ENCODE results near the gene ADAM11.

ADAM11 gene

DNA sequence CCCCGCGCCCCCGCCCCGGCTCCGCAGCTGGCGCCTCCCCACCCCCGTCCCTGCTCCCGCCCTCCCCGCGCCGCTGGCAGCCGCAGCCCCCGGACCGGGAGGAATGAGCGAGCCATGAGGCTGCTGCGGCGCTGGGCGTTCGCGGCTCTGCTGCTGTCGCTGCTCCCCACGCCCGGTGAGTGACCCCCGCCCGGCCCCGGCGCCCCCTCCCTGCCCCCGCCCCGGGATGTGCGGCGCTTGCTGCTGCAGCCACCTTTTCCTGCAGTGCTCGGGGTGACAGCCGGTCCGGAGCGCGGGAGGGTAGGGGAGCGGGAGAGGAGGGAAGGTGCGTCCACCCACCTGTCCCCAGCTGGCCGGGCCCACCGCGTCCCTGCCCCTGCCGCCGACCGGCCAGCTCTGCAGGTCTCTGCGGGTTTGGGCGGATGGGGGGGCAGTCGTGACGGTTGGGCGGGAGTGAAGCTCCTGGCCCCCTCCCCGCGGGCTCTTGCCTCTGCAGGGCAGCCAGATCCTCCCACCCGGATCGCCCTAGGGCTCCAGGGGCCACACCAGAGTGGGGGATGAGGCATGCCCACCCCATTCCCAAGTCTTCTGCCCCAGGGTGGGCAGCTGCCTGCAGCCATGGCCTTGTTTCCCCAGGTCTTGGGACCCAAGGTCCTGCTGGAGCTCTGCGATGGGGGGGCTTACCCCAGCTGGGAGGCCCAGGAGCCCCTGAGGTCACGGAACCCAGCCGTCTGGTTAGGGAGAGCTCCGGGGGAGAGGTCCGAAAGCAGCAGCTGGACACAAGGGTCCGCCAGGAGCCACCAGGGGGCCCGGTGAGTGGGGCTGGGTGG, 513 bp downstream of the ADAM11 start:
- no peak for DNase-seq

DNA sequence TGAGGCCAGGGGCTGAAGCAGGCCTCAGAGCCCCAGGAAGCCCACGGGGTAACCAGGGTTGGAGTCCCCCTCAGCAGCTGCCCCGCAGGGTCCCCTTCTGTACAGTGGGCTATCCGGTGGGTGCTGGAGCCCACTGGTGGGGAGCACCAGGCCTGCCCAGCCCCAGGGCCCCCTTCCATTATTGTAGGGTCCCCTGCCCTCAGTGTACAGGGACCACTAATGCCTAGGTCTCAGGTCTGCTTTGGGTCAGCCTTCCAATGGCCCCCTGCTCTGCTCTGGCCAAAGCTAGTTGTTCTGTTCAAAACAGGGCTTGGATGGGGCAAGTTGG, 1.1 kb downstream of the ADAM11 start:
- DNase-seq, result no peak

DNA sequence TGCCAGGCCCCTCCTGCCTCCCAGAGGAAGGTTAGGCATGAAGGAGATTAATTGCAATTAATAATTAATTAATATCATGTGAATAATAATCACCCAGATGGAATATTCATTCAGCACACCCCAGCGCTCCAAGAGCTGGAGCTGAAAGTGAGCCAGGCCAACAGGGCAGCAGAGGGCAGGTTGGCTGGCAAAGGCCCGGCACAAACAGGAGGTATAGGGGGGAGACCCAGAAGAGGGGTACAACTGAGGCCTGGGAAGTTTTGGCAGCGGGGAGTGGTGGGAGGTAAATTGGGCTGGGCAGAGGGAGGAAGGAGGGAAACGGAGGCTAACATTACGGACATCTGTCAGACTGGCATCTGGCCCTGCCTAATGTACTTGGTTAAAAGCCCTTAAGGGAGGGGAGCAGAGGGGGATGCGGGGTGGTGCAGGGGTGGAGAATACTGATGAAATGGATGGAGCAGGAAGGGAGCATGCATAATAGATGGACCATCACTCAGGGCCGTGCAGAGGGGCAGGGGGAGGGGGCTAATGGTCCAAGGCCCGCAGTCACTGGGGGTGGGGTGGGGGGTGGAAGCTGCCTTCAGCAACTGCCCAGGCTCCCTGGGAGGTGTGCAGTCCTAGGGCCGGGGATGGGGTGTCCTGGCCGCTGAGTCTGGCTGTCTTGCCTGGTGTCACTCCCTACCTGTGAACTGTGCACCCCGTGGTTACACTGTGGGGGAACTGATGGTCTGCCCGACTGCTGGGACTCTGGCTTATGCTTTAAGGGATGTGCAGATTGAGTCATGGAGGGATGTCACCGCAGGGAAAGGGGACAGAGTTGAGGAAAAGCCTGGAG, 1.9 kb downstream of the ADAM11 start:
- DNase-seq, result no peak

DNA sequence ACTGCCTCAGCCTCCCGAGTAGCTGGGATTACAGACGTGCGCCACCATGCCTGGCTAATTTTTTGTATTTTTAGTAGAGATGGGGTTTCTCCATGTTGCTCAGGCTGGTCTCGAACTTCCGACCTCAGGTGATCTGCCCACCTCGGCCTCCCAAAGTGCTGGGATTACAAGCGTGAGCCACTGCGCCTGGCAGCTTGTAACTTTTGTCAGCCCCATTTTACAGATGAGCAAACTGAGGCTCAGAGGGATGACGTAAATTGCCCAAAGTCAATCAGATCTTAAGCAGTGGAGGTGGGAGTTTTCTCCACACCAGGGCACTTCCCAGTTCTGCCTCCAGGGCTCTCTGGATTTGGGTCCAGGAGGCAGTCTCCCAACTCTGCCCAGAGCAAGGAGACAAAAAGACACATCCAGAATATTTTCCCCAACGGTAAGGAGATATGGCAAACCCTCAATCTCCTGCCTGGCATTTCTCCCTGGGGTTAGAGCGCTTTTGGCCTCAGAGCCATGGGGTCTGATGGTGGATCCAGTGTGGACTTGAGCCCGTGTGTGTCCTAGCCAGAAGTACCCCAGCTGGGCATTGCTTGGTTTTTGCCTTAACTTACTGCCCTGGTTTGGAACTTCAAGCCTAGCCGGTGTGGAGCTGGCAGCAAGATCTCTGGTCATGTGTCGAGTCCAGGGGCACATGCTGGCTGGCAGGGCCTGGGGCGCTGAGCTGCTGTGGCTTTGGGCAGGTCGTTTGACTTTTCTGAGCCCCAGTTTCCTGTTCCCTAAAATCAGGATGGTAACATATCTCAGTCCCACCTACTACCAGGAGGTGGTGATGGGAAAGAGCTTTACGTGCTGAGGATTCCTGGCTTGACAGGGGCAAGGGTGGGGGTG, 3.4 kb downstream of the ADAM11 start:
- no peak for DNase-seq

DNA sequence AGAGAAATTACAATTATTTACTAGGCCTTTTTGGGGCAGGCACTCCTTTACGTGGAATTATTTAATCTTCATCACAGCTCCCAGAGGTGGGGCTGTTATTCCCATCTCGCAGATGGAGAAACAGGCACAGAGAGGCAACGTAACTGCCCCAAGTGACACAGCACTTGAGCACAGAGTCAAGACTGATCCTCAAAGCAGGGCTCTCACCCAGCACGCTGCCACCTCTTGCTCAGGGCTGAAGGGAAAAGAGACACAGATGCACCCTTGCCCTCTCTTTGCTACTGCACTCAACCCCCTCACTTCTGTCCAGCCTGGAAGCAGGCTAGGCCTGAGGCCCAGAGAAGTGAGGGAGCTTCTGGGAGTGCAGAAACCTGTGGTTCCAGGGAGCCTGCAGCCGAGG, 4.4 kb downstream of the ADAM11 start:
- no peak for DNase-seq

DNA sequence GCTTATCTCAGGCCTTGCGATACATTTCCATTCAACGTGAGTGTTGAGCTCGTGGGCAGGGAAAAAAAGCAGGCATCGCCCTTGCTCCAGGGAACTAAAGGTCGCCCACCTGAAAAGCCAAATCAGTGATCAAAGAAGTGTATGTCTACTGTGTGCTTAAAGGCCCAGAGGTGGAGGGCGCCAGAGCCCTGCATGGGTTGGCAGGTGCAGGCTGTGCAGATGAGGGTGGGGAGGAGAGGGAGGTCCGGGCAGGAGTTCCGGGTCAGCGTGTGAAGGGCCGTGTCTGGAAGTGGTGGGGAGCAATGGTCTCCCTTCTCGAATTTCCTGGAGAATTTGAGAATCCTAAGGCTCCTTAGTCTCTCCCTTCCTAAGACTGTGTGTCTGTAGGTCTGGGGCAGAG, 7.2 kb downstream of the ADAM11 start:
- no peak for DNase-seq

DNA sequence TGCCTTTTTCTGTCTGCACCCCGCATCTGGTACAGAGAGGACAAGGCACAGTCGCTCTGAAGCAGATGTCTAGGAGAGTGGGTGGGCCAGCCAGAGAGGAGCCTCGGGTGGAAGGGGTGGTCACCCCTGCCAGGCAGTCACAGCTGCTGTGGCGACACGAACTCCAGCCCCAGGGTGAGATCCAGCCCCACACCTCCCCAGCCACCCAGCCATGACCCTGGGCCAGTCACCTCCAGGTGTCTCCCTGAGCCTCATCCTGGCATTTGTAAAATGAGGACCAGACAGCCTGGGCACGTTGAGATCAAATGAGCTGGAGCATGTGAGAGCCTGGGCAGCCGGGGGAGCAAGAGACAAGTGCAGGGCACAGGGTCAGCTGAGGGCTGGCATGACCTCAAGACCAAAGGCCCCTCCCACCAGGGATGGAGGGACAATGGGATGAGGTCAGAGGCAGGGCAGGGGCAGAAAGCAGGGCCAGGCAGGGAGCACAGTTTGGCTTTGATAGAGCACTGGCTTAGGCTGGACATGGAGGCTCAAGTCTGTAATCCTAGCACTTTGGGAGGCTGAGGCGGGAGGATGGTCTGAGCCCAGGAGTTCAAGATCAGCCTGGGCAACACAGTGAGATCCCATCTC, 7.7 kb downstream of the ADAM11 start:
- no peak for DNase-seq

DNA sequence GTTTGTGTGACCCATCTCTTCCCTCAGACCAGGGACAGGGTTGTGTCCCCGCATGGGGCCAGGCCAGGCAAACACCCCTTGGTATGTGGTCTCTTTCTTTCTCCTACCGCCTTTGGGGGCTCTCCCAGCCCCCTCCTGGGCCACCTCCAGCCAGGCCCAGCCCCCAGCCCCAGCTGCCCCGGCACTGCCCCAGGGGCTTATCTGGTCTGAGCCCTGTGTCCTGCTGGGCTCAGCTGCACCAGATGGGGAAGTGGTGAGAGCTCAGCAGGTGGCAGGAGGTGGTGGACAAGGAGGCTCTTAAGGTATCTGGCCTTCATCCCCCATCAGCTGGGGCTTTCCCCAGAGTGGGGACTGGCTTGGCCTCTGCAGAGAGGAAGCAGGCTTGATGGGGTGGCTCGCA, 8.7 kb downstream of the ADAM11 start:
- DNase-seq, result no peak

DNA sequence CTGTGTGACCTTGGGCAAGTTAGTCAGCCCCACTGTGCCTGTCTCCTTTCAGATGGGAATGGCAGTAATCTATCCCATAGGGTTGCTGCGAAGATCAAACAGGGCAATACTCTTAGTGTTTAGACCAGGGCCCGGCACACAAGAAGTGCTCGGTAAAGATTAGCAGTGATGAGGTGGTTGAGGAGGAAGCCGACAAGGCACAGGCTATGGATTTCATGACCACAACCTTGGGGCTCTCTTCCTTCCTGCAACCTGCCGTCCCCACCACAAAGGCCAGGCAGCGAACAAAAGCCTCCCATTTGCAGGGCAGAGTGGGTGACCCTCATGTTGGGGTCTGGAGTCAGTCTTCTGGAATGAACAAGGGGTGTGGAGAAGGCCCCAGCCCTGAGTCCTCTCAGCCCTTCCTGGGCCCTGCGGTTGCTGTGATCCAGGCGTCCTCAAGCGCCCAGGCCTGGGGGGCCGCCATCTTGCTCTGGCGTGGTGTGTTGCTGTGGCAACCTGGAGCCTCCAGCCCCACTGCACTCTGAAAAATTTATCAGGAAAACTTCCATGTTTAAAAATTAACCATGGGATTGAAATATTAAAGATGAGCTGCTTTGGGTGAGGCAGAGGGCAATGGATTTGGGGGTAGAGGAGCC, 9.8 kb downstream of the ADAM11 start:
- no peak for DNase-seq

DNA sequence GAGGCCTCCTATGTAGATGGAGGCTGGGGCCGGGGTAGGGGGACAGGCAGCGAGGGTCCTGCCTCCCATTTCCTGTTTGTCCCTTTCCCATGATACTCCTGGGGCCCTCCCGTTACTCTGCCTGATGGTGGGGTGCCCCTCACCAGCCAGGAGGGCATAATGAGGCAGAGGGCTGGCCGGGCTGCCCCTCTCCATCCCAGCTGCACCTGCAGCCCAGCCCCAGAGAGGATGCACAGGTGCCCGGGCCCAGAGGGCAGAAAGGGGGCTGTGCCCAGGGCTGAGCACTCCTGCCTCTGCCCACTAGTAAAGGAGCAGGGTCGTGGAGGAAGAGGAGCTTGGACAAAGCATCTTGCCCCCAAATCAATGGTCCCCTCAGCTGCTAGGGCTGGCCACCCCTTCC, 10.4 kb downstream of the ADAM11 start:
- no peak for DNase-seq

DNA sequence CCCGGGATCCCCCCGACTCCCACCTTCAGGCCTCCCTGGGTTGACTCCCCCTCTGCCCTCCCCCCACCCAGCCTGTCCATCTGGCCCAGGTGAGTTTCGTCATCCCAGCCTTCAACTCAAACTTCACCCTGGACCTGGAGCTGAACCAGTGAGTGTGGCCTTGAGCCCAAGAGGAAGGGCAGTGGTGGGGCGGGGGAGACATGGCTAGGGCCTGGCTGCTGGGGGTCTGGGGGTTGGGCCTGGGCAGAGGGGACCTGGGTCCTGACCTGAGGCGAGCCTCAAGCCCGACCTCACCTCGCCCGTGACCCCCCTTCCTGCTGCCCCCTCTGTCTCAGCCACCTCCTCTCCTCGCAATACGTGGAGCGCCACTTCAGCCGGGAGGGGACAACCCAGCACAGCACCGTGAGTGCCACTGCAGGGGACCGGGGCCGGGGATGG, 10.9 kb downstream of the ADAM11 start:
- no peak for DNase-seq

DNA sequence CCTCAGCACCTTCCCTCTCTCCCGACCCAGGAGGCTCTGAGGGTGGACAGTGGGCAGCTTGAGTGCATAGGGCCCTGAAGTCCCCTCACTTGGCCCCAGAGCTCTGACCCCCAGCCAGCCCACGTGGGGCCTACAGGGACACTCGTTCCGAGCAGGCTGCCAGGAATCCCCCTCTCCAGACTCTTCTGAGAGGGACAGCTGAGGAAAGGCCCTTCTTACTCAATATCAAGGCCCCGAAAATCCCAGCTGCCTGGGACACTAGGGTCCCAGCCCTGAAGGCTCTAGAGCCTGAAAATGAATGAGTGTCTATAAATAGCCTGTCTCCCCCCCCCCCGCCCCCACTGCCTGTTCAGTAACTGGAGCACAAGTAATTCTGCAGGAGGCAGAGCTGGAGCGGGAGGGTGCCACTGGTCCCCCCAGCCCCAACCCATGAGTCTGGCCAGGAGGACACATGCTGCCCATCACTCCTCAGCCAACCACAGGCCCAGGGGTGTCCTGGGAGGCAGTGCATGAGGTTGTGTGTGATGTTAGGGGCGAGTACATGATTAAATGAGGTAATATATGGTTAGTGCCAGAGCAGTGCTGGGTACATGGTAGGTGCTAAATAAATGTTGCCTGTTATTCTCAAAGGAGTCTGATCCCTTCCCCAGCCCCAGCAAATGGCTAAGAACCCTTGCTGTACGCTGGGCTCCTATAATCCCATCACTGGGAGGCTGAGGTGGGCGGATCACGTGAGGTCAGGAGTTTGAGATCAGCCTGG, 11.6 kb downstream of the ADAM11 start:
- DNase-seq, result no peak

DNA sequence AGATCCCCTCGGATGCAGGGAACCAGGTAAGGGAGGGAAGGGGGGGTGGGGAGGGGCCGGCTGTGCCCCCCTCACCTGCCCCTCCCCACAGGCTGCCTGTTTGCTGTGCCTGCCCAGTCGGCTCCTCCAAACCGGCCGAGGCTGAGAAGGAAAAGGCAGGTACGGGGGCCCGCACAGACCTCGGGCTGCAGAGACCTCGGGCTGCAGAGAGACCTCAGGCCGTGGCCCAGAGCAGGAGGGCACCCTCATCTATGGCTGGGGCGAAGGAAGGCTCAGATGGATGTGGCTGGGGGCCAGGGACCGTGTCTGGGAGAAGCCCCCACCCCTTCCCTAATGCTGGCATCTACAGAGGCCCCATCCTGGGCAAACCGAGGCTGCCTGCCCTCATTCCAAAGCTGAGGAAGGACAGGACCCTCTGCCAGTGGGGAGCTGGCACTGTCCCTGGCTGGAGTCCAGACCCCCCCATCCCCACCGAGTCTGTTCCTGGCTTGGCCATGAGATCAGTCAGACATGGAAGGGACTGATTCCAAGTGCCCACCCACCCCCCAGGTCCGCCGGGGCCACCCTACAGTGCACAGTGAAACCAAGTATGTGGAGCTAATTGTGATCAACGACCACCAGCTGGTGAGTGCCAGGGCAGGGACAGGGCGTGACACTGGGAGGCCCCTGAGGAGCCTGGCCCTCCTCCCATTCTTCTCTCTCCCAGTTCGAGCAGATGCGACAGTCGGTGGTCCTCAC, 13.7 kb downstream of the ADAM11 start:
- DNase-seq, result no peak

DNA sequence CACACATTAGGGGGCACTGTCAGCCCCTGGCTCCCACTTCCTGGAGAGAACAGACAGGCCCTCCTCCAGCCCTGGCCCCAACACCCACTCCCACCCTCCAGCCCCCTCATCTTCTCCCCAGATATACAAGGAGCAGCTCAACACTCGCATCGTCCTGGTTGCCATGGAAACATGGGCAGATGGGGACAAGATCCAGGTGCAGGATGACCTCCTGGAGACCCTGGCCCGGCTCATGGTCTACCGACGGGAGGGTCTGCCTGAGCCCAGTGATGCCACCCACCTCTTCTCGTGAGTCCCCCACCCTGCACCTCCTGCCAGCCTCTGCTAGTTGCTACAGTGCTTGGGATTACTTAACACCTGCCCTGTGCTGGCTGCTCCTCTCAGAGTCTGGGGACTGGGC, 14.4 kb downstream of the ADAM11 start:
- DNase-seq, result no peak

DNA sequence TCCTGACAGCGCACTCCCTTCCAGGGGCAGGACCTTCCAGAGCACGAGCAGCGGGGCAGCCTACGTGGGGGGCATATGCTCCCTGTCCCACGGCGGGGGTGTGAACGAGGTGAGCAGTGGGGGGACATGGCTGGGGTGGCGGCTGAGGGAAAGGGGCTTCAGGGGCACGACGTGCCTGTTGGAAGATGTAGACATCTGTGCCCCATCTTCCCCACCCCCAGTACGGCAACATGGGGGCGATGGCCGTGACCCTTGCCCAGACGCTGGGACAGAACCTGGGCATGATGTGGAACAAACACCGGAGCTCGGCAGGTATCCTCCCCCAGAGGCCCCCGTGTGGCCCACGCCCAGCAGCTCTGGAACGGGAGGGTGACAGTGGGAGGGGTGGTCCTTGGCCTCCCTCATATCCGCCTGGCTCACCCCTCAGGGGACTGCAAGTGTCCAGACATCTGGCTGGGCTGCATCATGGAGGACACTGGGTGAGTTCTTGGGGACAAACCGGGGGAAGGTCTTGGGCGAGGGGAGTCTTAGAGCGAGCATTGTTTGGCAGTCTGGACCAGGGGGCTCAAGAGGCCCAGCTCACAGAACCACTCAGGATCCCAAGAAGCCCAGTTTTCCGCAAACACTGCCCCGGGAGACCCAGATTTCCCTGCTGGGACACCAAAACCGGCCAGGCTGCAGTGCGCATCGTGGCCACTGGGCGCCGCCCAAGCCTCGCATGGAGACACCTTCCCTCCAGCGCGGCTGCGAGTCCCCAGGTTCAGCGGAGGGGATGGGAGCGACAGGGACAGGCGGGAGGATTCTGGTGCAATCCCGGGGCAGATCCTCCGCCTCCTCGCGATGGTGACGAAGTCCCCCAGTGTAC, 15.7 kb downstream of the ADAM11 start:
- DNase-seq, result peak; percentile 37

DNA sequence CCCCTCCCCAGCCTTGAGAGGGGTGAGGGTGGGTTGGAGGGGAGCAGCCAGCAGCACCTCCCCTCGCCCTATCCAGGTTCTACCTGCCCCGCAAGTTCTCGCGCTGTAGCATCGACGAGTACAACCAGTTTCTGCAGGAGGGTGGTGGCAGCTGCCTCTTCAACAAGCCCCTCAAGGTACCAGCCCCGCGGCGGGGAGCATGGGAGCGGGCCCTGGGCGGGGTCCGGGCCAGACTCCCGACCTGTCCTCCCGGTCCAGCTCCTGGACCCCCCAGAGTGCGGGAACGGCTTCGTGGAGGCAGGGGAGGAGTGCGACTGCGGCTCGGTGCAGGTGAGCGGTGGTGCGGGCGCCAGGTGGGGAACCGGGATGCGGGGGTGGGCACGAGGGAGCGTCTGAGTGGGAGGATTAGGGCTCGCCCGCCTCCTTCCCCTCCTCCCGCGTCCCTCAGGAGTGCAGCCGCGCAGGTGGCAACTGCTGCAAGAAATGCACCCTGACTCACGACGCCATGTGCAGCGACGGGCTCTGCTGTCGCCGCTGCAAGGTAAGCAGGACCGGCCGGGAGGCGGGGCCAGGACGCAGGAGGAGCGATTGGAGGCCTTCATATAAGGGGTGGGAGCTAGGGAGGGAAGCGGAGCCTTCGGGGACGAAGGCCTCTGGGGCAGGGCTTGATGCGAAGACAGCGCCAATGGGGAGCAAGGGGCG, 16.5 kb downstream of the ADAM11 start:
- peak; percentile 88 for DNase-seq

DNA sequence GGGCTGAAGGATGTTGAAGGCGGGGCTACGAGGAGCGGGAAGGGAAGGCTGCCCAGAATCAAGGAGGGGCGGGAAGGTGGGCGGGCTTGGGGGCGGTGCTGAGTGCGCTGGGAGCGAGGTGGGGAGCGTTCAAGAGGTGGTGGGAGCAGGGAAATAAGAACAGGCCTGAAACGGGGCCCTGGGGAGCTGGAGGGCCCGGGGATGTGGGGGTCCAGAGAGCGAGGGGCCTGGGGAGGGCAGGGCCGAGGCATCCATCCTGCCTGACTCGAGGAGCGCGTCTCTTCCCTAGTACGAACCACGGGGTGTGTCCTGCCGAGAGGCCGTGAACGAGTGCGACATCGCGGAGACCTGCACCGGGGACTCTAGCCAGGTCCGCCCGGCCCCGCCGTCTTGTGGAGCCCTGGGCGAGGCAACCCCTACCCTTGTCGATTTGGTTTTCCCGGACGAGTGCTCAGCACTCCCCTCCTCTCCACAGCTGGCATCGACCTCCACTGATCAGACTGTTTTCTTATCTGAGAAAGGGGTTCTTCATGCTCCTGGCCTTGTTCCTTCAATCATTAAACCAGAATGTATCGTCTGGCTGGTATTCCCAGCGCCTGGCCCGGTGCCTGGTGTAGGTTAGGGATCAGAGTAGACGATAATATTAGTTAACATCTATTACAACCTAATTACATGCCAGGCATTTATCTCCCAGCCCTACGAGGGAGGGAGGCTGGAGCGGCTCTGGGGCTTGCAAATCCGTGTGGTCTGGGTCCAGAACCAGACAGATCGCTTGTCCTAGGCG, 17.2 kb downstream of the ADAM11 start:
- DNase-seq, result no peak
